ENCODE results near the gene APOL3. TPM values are rescaled to one million over a fixed set of nuclear protein-coding genes. Genes with fewer than 3 reads are reported as not detected.

Gene APOL3
- total and polyA plus RNA-seq, 2 of the 13 experiments (the other 11 are each of a cell fraction or from before 2014, with no cell fraction given), result 3.8 to 5.4 TPM

GRCh38 chr22:36125434-36125833, 35.1 kb downstream of the APOL3 start (continued):
- TF ChIP-seq ZBTB1 (CRISPR knock-in tag; IDR thresholded peaks at IDR 0.05; ENCODE audit: borderline replicate concordance) (no peak), CCDC6 (CRISPR knock-in tag; IDR thresholded peaks at IDR 0.05) (no peak), SOX5 (CRISPR knock-in tag; IDR thresholded peaks at IDR 0.05; ENCODE audit: borderline replicate concordance) (no peak), ZFP36L2 (CRISPR knock-in tag; IDR thresholded peaks at IDR 0.05) (no peak), CBX1 (IDR thresholded peaks at IDR 0.05; ENCODE audit: low read depth) (no peak), NONO (IDR thresholded peaks at IDR 0.05) (no peak), NONO (CRISPR knock-in tag; conservative IDR thresholded peaks at IDR 0.05) (no peak), IRX3 (CRISPR knock-in tag; IDR thresholded peaks at IDR 0.05; ENCODE audit: borderline replicate concordance, low read depth) (no peak), PREB (CRISPR knock-in tag; IDR thresholded peaks at IDR 0.05) (no peak), TFAP4 (IDR thresholded peaks at IDR 0.05; ENCODE audit: borderline replicate concordance, low read depth) (no peak; the same call in 1 of the 2 replicates), MTA1 (CRISPR knock-in tag; IDR thresholded peaks at IDR 0.05; ENCODE audit: borderline replicate concordance) (no peak), PAF1 (CRISPR knock-in tag; IDR thresholded peaks at IDR 0.05) (no peak), ZC3H13 (CRISPR knock-in tag; IDR thresholded peaks at IDR 0.05) (no peak), HOXA5 (CRISPR knock-in tag; IDR thresholded peaks at IDR 0.05) (no peak), HOXA3 (CRISPR knock-in tag; IDR thresholded peaks at IDR 0.05) (peak; percentile 53; the same call in 1 of the 2 replicates), PPARG (CRISPR knock-in tag; conservative IDR thresholded peaks at IDR 0.05) (no peak), SALL1 (CRISPR knock-in tag; IDR thresholded peaks at IDR 0.05) (peak; percentile 76), ZNF326 (CRISPR knock-in tag; IDR thresholded peaks at IDR 0.05; ENCODE audit: borderline replicate concordance) (no peak), RBM22 (optimal IDR thresholded peaks at IDR 0.05; ENCODE audit: low read length) (no peak), HNF4G (IDR thresholded peaks at IDR 0.05; ENCODE audit: borderline replicate concordance, low read depth, low read length) (no peak; the same call in 1 of the 2 replicates), HNF4G (CRISPR knock-in tag; IDR thresholded peaks at IDR 0.05; ENCODE audit: borderline replicate concordance, low read depth) (no peak)
- TF ChIP-seq, protein P1, sequence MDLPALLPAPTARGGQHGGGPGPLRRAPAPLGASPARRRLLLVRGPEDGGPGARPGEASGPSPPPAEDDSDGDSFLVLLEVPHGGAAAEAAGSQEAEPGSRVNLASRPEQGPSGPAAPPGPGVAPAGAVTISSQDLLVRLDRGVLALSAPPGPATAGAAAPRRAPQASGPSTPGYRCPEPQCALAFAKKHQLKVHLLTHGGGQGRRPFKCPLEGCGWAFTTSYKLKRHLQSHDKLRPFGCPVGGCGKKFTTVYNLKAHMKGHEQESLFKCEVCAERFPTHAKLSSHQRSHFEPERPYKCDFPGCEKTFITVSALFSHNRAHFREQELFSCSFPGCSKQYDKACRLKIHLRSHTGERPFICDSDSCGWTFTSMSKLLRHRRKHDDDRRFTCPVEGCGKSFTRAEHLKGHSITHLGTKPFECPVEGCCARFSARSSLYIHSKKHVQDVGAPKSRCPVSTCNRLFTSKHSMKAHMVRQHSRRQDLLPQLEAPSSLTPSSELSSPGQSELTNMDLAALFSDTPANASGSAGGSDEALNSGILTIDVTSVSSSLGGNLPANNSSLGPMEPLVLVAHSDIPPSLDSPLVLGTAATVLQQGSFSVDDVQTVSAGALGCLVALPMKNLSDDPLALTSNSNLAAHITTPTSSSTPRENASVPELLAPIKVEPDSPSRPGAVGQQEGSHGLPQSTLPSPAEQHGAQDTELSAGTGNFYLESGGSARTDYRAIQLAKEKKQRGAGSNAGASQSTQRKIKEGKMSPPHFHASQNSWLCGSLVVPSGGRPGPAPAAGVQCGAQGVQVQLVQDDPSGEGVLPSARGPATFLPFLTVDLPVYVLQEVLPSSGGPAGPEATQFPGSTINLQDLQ (CRISPR knock-in tag; IDR thresholded peaks at IDR 0.05), result no peak
- TF ChIP-seq, protein P2, sequence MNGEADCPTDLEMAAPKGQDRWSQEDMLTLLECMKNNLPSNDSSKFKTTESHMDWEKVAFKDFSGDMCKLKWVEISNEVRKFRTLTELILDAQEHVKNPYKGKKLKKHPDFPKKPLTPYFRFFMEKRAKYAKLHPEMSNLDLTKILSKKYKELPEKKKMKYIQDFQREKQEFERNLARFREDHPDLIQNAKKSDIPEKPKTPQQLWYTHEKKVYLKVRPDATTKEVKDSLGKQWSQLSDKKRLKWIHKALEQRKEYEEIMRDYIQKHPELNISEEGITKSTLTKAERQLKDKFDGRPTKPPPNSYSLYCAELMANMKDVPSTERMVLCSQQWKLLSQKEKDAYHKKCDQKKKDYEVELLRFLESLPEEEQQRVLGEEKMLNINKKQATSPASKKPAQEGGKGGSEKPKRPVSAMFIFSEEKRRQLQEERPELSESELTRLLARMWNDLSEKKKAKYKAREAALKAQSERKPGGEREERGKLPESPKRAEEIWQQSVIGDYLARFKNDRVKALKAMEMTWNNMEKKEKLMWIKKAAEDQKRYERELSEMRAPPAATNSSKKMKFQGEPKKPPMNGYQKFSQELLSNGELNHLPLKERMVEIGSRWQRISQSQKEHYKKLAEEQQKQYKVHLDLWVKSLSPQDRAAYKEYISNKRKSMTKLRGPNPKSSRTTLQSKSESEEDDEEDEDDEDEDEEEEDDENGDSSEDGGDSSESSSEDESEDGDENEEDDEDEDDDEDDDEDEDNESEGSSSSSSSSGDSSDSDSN (CRISPR knock-in tag; IDR thresholded peaks at IDR 0.05), result no peak
- TF ChIP-seq, protein P3, sequence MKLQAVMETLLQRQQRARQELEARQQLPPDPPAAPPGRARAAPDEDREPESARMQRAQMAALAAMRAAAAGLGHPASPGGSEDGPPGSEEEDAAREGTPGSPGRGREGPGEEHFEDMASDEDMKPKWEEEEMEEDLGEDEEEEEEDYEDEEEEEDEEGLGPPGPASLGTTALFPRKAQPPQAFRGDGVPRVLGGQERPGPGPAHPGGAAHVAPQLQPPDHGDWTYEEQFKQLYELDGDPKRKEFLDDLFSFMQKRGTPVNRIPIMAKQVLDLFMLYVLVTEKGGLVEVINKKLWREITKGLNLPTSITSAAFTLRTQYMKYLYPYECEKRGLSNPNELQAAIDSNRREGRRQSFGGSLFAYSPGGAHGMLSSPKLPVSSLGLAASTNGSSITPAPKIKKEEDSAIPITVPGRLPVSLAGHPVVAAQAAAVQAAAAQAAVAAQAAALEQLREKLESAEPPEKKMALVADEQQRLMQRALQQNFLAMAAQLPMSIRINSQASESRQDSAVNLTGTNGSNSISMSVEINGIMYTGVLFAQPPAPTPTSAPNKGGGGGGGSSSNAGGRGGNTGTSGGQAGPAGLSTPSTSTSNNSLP (IDR thresholded peaks at IDR 0.05; ENCODE audit: low read depth, low read length), result no peak

Data from HepG2 (cell line).